Activated CD8-positive, alpha-beta memory T cell treated with anti-CD3 and anti-CD28 coated beads for 24 hours (primary cell): ENCODE results near the gene TMEM132D.

ENCODE experiments used
- DNase-seq: peaks from one replicate; pipeline ENCODE4 v3.0.0-alpha.2; 2020

The TMEM132D gene

GRCh38 chr12:129152351-129153104, 751.3 kb downstream of the TMEM132D start:
- no peak for DNase-seq

- no peak for DNase-seq
Observed at GRCh38 chr12:129150721-129151120, 753.1 kb downstream of the TMEM132D start.

DNA sequence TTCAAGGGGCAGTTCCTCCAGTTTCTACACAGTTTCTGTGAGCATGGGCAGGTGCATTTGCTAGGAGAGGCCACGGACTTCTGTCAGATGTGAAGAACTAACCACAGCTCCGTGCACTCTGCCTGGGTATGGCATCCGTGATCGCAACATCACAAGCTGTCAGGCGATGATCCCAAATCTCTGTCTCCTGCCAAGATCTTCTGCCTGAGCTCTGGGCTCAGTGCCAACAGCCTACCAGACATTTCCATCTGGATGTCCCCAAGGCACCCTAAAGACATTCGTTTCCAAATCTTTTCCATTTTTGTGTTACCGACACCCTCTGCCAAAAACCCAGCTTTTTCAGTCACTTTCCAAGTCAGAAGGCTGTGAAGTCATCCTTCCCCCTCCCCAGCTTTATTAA, 758.4 kb downstream of the TMEM132D start:
- DNase-seq = no peak

GRCh38 chr12:129138776-129139175, 765.0 kb downstream of the TMEM132D start:
- DNase-seq = no peak

GRCh38 chr12:129136694-129137325, 767.0 kb downstream of the TMEM132D start:
- no peak for DNase-seq

DNA sequence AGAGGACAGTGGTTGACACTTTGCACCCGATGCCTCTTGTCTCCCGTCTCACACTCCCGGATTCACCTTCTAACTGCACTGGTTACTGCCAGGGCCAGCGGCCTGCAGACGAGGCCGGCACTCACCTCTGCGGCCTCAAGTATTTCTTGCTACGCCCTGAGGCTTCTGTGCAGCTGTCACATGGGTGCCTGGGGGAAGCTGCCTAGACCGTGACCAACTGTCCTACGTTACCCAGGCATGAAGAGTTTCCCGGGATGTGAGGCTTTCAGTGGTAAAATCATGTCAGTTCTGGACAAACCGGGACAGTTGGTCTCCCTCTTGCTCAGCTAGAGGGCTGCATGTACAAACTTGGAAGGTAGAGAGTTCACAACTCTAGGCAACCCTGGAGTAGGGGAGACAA, 776.1 kb downstream of the TMEM132D start:
- DNase-seq = no peak

DNA sequence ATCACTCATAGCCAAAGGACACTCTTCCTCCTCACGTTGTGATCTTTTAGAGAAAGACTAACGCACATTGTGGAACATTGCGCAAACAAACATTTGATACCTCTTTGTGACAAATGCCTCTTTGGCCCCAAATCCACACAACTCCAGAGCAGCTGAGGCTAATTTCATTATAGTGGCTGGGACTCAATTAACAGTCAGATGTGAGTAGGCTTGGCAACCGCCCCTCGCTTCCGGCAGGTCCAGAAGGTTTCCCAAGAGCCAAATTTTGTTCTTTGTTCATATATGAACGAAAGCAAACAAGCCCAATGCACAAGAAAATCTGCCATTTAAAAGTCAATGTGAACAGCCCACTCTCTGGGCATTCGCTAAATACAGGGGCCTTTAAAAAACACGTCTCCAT, 776.6 kb downstream of the TMEM132D start:
- no peak for DNase-seq

- no peak for DNase-seq
Observed at GRCh38 chr12:129119537-129119936, 784.3 kb downstream of the TMEM132D start.

- DNase-seq = no peak
Observed at GRCh38 chr12:129115558-129115957, 788.3 kb downstream of the TMEM132D start.

DNA sequence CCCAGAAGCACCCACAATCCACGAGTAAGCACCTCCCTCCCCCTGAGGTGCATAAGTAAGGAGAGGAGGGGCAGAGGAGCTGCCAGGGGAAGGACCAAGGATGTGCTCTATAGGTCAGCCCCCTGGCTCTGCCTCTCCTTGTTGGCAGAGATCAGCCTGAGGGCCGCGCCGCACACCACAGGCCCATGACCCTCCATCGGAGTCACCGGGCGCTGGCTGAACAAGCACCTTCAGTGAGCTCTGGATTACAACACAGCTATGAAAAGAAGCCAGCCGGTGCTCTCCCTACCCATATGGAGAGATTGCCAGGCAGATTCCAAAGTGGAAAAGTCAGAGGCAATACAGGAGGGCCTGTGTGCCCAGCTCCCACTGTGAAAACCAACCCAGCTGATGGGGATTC, 793.2 kb downstream of the TMEM132D start:
- DNase-seq = no peak

DNA sequence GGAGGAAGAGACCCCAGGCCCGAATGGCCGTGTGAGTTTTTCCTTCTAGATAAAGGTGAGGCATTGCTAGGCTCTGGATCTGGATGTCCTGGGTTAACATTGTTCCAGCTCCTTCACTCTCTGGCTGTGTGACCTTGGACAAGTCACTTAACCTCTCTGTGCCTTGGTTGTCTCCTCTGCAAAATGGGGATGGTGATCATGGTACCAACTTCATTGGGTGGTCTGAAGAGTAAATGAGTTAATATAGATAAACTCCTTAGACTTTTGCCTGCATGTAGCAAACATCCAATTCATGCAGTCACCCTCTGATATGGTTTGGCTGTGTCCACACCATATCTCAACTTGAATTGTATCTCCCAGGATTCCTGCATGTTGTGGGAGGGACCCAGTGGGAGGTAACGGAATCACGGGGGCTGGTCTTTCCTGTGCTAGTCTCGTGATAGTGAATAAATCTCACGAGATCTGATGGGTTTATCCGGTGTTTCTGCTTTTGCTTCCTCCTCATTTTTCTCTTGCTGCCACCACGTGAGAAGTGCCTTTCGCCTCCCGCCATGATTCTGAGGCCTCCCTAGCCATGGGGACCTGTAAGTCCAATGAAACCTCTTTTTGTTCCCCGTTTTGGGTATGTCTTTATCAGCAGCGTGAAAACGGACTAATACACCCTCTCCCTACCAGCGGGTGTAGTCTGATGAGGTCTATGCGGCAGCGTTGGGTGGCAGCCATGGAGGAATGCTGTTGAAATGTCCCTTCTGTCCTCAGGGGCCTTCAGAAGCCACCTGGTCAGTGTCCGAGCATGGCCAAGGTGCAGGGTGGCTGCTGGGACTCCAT, 794.4 kb downstream of the TMEM132D start:
- no peak for DNase-seq

- DNase-seq = no peak
Observed at GRCh38 chr12:129106772-129107171, 797.1 kb downstream of the TMEM132D start.

DNA sequence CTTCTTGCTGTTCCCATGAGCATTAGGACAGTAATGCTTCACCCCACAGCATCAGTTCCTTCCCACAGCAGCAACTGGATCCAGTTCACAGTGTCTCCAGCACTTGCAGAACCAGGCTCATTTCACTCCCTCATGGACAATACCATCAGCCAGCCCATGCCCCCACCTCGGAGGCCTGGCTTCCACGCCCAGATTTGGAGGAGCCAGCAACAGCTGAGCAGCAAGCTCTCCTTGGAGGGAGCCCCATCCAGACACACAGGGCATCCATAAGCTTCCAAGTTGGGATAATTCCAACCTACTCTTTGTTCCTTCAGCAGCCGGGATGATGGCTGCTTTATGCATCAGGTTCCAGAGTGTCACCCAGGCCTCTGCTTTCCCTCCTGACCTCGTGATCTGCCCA, 800.6 kb downstream of the TMEM132D start:
- no peak for DNase-seq

DNA sequence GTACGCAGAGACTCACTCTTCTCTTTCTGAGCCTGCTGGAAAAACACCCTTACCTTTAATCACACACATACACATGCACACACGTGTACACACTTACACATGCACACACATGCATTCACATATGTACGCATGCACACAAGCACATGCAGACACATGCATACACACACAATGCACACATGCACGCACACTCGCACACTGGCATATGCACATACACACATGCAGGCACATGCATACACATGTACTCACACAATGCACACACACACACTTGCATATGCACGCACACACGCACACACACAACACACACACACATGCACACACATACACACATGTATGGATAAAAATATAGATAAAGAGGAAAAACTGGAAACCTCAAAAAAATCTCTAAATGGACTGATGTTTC, 801.6 kb downstream of the TMEM132D start:
- no peak for DNase-seq

DNA sequence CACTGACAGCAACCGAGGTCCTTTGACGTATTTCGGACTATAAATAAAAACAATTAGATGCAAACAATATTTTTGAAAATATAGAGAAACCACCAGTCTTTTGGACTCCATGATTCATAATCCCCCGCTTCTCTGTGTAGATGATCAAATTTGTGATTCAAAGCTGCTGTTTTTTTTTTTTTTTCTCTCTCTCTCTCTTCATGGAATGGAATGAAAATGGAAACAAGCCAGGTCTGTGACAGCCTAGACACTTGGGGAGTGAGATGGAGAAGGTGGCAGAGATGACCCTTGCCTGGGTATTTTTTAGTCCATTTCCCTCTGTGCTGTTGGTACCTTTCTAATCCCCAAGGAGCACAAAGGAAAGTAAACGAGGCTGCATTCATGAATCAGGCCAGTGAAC, 802.0 kb downstream of the TMEM132D start:
- DNase-seq = no peak

DNA sequence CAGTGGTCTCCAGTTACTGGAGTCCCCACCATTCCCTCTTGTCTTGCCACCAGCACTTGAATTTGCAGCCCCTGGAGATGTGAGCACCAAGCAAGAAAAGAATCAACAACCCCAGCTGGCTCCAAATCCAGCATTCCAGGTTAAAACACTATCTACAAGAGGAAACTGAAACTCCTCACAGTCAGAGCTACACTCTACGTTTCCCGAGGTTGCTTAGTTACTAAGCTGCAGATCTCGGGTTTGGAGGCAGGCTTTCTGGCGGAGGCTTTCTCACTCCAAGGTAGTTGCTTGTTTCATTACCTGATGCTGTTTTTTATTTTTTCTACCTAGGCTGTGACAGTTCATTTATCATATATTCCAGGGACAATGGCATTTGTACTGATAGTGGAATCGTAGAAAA, 802.4 kb downstream of the TMEM132D start:
- no peak for DNase-seq

DNA sequence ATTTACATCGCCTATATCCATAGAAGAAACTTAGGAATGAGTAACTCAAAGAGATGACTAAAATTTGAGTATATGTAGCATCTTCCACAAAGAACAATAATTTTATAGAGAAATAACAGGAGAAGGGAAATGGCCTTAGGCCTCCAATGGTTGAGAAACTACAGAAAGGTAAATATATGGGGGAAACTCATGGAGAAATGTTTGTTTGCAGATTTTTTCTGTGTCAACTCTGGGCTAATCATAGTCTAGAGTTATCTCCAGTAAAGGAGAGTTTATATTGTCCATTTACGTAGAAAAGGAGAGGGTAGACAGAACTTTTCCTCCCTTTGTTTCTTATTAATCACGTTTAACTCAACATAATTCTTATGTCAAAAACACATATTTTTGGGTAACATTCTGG, 806.4 kb downstream of the TMEM132D start:
- no peak for DNase-seq

GRCh38 chr12:129096968-129097367, 806.9 kb downstream of the TMEM132D start:
- DNase-seq = no peak

- DNase-seq = no peak
Observed at GRCh38 chr12:129096184-129096583, 807.6 kb downstream of the TMEM132D start.

DNA sequence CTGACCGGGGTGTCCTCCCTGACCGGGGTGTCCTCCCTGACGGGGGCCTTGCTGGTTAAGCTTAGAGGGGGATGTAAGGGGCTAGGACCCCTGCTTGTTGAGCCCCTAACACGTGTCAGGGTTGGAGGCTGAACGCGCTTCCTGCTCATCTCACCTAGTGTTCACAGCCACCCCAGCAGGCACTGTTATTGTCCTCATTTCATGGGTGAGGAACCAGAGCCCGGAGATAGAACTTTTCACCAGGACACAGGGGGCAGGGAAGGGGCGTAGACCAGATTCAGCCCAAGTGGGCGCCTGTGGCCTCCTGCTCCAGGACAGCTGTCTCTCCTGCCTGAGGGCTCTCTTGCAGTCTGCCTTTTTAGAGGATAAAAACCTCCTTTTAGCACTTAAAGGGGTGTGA, 814.2 kb downstream of the TMEM132D start:
- no peak for DNase-seq

DNA sequence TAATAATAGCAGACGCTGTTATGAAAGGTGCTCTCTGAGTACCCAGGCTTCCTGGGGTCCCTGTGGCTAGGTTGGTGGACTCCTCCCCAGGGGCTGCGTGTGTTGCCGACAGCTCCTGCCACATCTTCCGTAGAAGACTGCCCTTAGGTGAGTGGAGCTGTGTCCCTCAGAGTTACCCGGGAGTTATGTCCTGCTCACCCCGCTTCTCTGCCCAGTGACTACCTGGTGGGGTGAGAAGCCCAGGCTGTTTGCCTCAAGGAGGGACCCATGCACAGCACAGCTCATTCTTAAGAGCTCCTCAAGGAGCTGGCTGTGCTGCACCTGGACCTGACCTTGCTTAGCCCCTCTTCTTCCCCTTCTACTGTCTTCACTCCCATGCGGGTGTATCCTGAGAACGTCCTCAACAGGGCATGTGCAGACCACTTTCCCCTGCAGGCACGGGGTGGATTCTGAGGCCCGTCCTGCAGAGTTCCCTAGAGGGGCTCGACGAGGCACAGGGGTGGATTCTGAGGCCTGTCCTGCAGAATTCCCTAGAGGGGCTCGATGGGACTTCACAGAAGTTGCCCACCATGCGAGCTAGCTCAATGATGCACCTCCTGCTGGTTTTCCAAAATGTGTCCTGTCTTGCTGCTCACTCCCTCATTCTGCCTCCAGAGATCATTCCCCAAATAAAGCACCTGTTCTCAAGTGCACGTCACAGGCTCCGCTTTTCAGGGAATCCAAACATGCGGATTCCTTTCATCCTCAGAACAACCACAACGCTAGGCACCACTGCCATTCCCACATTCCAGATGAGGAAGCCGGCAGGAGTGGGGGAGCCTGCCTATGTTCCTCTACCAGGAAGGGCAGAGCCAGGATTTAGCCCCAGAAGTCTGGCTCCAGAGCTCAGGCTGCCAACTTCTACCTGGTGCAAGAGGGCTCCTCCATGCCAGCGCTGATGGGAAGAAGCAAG, 818.7 kb downstream of the TMEM132D start:
- DNase-seq = no peak

GRCh38 chr12:129083121-129083840, 820.5 kb downstream of the TMEM132D start:
- no peak for DNase-seq
